SH-SY5Y (cell line): ENCODE results near the gene ERBB2.

Source experiments
- GATA2 ChIP-seq: IDR thresholded peaks from 2 replicates; pipeline ENCODE4 v1.6.1; 2011; ENCODE audit warnings: mild to moderate bottlenecking, low read depth, low read length
- GATA3 ChIP-seq: IDR thresholded peaks from 2 replicates; pipeline ENCODE4 v1.6.1; 2011; ENCODE audit warnings: low read depth, mild to moderate bottlenecking, low read length, moderate library complexity

GRCh38 chr17:39665642-39666224, 34.1 kb upstream of the ERBB2 start:
- TF ChIP-seq GATA3: no peak
- no peak for TF ChIP-seq GATA2
